OCI-LY1 (cell line): ENCODE measurements around the gene HYAL1.
A peak's percentile ranks its signal among the peaks of the same experiment; 100 is the strongest.

ENCODE experiments used
- H2AFZ ChIP-seq: fragments of 200-600 bp; sonication (generic), shearing (Covaris generic); 2 replicates; pipeline ENCODE4 v1.6.0; 2014; ENCODE audit warnings: antibody characterized with exemption, mild to moderate bottlenecking, low read length
- H3F3A ChIP-seq: fragments of 200-600 bp; sonication (generic), shearing (Covaris generic); 2 replicates; pipeline ENCODE4 v1.6.0; 2014; ENCODE audit warnings: mild to moderate bottlenecking, antibody characterized with exemption, low read length, moderate library complexity; ENCODE audit not compliant: insufficient read depth
- H3K27ac ChIP-seq: fragments of 200-600 bp; sonication (generic); 2 replicates; pipeline ENCODE4 v1.5.1; 2014; ENCODE audit warnings: low read length, mixed run types, mild to moderate bottlenecking, low read depth; ENCODE audit not compliant: poor library complexity, severe bottlenecking
- H3K27me3 ChIP-seq: fragments of 200-600 bp; sonication (generic); 2 replicates; pipeline ENCODE4 v1.6.0; 2014; ENCODE audit warnings: antibody characterized with exemption, mild to moderate bottlenecking, low read length, moderate library complexity; ENCODE audit not compliant: insufficient read depth
- H3K36me3 ChIP-seq: fragments of 200-600 bp; sonication (generic); 2 replicates; pipeline ENCODE4 v1.6.1; 2014; ENCODE audit warnings: mild to moderate bottlenecking, antibody characterized with exemption, low read length, moderate library complexity, mixed read lengths; ENCODE audit not compliant: insufficient read depth
- H3K4me1 ChIP-seq: fragments of 200-600 bp; sonication (generic); 2 replicates; pipeline ENCODE4 v1.5.1; 2014; ENCODE audit warnings: mild to moderate bottlenecking, low read length, moderate library complexity; ENCODE audit not compliant: insufficient read depth, severe bottlenecking
- H3K4me2 ChIP-seq: fragments of 200-600 bp; sonication (generic), shearing (Covaris generic); 2 replicates; pipeline ENCODE4 v1.6.1; 2014; ENCODE audit warnings: low read length
- H3K4me3 ChIP-seq: fragments of 200-600 bp; sonication (generic); 2 replicates; pipeline ENCODE4 v1.5.1; 2014; ENCODE audit warnings: low read length, low read depth, mild to moderate bottlenecking, mixed read lengths; ENCODE audit not compliant: poor library complexity, severe bottlenecking
- H3K79me2 ChIP-seq: fragments of 200-600 bp; shearing (Covaris generic); 2 replicates; pipeline ENCODE4 v1.6.1; 2016; ENCODE audit warnings: mixed run types, low read length, mixed read lengths; ENCODE audit not compliant: insufficient read depth
- H3K9ac ChIP-seq: fragments of 200-600 bp; sonication (generic), shearing (Covaris generic); 2 replicates; pipeline ENCODE4 v1.6.1; 2014; ENCODE audit warnings: mild to moderate bottlenecking, low read length, mixed read lengths
- H3K9me2 ChIP-seq: fragments of 200-600 bp; sonication (generic), shearing (Covaris generic); 2 replicates; pipeline ENCODE4 v1.6.1; 2014; ENCODE audit warnings: low read depth, mild to moderate bottlenecking, low read length, mixed read lengths
- H3K9me3 ChIP-seq: fragments of 200-600 bp; shearing (Covaris generic); 2 replicates; pipeline ENCODE4 v1.6.1; 2014; ENCODE audit warnings: low read length, mixed read lengths
- H4K20me1 ChIP-seq: fragments of 200-600 bp; sonication (generic), shearing (Covaris generic); 2 replicates; pipeline ENCODE4 v1.6.0; 2016; ENCODE audit warnings: mild to moderate bottlenecking, low read length; ENCODE audit not compliant: insufficient read depth
- CTCF ChIP-seq: fragments of 200-600 bp; sonication (generic), shearing (Covaris generic); IDR thresholded peaks from 2 replicates; pipeline ENCODE4 v1.5.1; 2017; ENCODE audit warnings: mild to moderate bottlenecking, antibody characterized with exemption, low read length, moderate library complexity, mixed read lengths
- EZH2 ChIP-seq: fragments of 200-600 bp; sonication (generic), shearing (Covaris generic); IDR thresholded peaks from 2 replicates; pipeline ENCODE4 v1.8.0; 2017; ENCODE audit warnings: borderline replicate concordance, mixed run types, mild to moderate bottlenecking, antibody characterized with exemption, low read length, moderate library complexity, mixed read lengths

Gene HYAL1

GRCh38 chr3:50340147-50340447 is 36.7 kb upstream of the HYAL1 start:
- peak overlapping the region; percentile 58 for H3K4me3 ChIP-seq
- no peaks in the 10 kb centered on the region for H3K9me2 ChIP-seq
- H3F3A ChIP-seq: 0 out of 2 replicates have a peak, but pooled peaks cover 5% of the 10 kb centered on the region
- TF ChIP-seq EZH2 (no peak), CTCF (no peak)
- H3K27me3 ChIP-seq: no peaks in the 10 kb centered on the region
- peaks cover 4% of the 10 kb centered on the region; the same call in 1 of the 2 replicates for H3K36me3 ChIP-seq
- H3K79me2 ChIP-seq: peaks cover 18% of the 10 kb centered on the region
- H2AFZ ChIP-seq: no peak overlapping the region
- no peaks in the 10 kb centered on the region for H3K9me3 ChIP-seq
- no peaks in the 10 kb centered on the region for H4K20me1 ChIP-seq
- H3K9ac ChIP-seq: peak overlapping the region; percentile 53; the same call in 1 of the 2 replicates
- H3K27ac ChIP-seq: no peak overlapping the region
- H3K4me2 ChIP-seq: peak overlapping the region; percentile 76
- peaks cover 52% of the 10 kb centered on the region for H3K4me1 ChIP-seq

- Histone ChIP-seq H4K20me1 (no peaks in the 10 kb centered on the region), H3K9me3 (no peaks in the 10 kb centered on the region), H3K9me2 (no peaks in the 10 kb centered on the region), H2AFZ (no peak overlapping the region), H3K27me3 (no peaks in the 10 kb centered on the region), H3F3A (0 out of 2 replicates have a peak, but pooled peaks cover 5% of the 10 kb centered on the region), H3K4me1 (peaks cover 57% of the 10 kb centered on the region), H3K36me3 (peaks cover 6% of the 10 kb centered on the region; the same call in 1 of the 2 replicates), H3K9ac (peak overlapping the region; percentile 53; the same call in 1 of the 2 replicates), H3K79me2 (peaks cover 22% of the 10 kb centered on the region), H3K27ac (no peak overlapping the region), H3K4me3 (peak overlapping the region; percentile 58), H3K4me2 (peak overlapping the region; percentile 76)
- no peak for TF ChIP-seq EZH2
- TF ChIP-seq CTCF: no peak
Observed at GRCh38 chr3:50339485-50340146, 36.2 kb upstream of the HYAL1 start.

GRCh38 chr3:50338965-50339364 is 35.6 kb upstream of the HYAL1 start:
- Histone ChIP-seq H3K9ac (peak overlapping the region; percentile 96; the same call in 1 of the 2 replicates), H3K9me2 (no peaks in the 10 kb centered on the region), H3K36me3 (peaks cover 12% of the 10 kb centered on the region; the same call in 1 of the 2 replicates), H3K79me2 (peaks cover 28% of the 10 kb centered on the region), H3K4me1 (peaks cover 64% of the 10 kb centered on the region), H3F3A (0 out of 2 replicates have a peak, but pooled peaks cover 5% of the 10 kb centered on the region), H4K20me1 (no peaks in the 10 kb centered on the region), H3K4me3 (peak overlapping the region; percentile 88), H3K27ac (peak overlapping the region; percentile 89), H3K27me3 (no peaks in the 10 kb centered on the region), H2AFZ (no peak overlapping the region), H3K9me3 (no peaks in the 10 kb centered on the region), H3K4me2 (peak overlapping the region; percentile 97)
- TF ChIP-seq EZH2 (no peak), CTCF (no peak)
